ENCODE results near the gene PROM2. TPM values are rescaled to one million over a fixed set of nuclear protein-coding genes. Genes with fewer than 3 reads are reported as not detected.

PROM2 gene
- total and polyA plus RNA-seq, 2 experiments from 2014 or later = 2.1 to 2.2 TPM

GRCh38 chr2:95268211-95269035, 5.8 kb upstream of the PROM2 start:
- Mint-ChIP-seq H3K27ac (no peak overlapping the region), H3K27me3 (ENCODE audit: insufficient read depth, low read depth, poor library complexity) (peaks cover 16% of the 10 kb centered on the region), H3K4me1 (peaks cover 2% of the 10 kb centered on the region; the same call in 1 of the 3 replicates), H3K9me3 (no peaks in the 10 kb centered on the region; the same call in 2 of the 3 replicates), H3K4me3 (no peak overlapping the region), H3K36me3 (ENCODE audit: low read depth) (no peaks in the 10 kb centered on the region; the same call in 2 of the 3 replicates)
- DNase-seq (ENCODE audit: low spot score) (no peak), ATAC-seq (no peak)
- no peaks in the 10 kb centered on the region for H3K27me3 ChIP-seq (ENCODE audit: insufficient read depth)
- no peaks in the 10 kb centered on the region for H3K79me2 ChIP-seq (replicated peaks; ENCODE audit: insufficient read depth)
- no peak overlapping the region for H3K4me2 ChIP-seq
- no peaks in the 10 kb centered on the region for H4K20me1 ChIP-seq (replicated peaks; ENCODE audit: insufficient read depth)
- H3F3A ChIP-seq (replicated peaks; ENCODE audit: low read depth) = no peaks in the 10 kb centered on the region
- H3K4me3 ChIP-seq = no peak overlapping the region
- no peaks in the 10 kb centered on the region for H3K36me3 ChIP-seq (ENCODE audit: insufficient read depth)
- no peak for TF ChIP-seq STAT1 (IDR thresholded peaks at IDR 0.05; ENCODE audit: unreplicated experiment)
- no peak for TF ChIP-seq REST (IDR thresholded peaks at IDR 0.05; ENCODE audit: unreplicated experiment)
- TF ChIP-seq NANOG (IDR thresholded peaks at IDR 0.05; ENCODE audit: borderline replicate concordance) = no peak
- no peak for TF ChIP-seq EZH2phosphoT487 (IDR thresholded peaks at IDR 0.05; ENCODE audit: unreplicated experiment)
- TF ChIP-seq JUNB (IDR thresholded peaks at IDR 0.05; ENCODE audit: unreplicated experiment) = no peak
- no peak for TF ChIP-seq ZNF114 (CRISPR knock-in tag; IDR thresholded peaks at IDR 0.05)
- no peak for TF ChIP-seq ZNF462 (CRISPR knock-in tag; IDR thresholded peaks at IDR 0.05)
- H3K4me1 ChIP-seq (ENCODE audit: insufficient read depth) = no peaks in the 10 kb centered on the region
- H3K27ac ChIP-seq (ENCODE audit: low read depth) = no peak overlapping the region
- H3K9me2 ChIP-seq (ENCODE audit: insufficient read depth) = no peaks in the 10 kb centered on the region
- no peak overlapping the region for H2AFZ ChIP-seq

Measured in GM23338 (cell line).